Stimulated activated CD8-positive, alpha-beta memory T cell treated with anti-CD3 and anti-CD28 coated beads, Interleukin-7, amount 100 ng/mL, for 24 hours (primary cell): ENCODE results near the gene TSPAN1.
"Not testable (repeated sequence)": the region's sequence is repeated elsewhere in the genome, so short reads cannot be mapped to it uniquely, and the experiment has no call there.

ENCODE experiments used
- DNase-seq: peaks from one replicate; pipeline ENCODE4 v3.0.0-alpha.2; 2020; ENCODE audit warnings: low read depth

TSPAN1 gene

DNA sequence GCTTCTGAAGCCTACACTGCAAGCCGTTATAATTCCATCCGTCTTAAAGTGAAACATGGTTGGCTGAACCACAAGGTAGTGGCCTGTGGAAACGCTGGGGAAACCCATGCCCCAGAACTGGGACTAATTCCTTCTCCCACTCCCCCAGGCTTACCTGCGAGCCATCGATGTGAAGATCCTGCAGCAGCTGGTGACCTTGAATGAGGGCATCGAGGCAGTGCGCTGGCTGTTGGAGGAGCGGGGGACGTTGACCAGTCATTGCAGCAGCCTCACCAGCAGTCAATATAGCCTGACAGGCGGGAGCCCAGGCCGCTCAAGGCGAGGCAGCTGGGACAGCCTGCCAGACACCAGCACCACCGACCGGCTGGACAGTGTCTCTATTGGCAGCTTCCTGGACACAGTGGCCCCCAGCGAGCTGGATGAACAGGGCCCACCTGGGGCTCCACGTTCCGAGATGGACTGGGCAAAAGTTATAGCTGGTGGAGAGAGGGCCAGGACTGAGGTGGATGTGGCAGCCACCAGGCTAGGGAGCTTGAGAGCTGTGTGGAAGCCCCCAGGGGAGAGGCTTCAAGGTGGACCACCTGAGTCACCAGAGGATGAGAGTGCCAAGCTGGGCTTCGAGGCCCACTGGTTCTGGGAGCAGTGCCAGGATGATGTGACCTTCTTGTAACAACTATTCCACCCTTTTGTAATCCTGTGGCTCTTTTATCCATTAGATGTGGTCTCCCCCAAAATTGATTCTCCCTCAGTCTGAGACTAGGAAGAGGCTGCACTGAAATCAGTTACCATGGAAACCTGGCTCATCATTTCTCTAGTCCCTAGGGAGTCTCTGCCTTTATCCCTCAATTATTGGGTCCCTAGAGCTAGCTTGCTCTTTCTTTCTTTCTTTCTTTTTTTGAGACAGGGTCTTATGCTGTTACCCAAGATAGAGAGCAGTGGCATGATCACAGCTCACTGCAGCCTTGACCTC, 44.9 kb downstream of the TSPAN1 start:
- DNase-seq, result no peak

- DNase-seq, result no peak
Observed at GRCh38 chr1:46220808-46221207, 45.9 kb downstream of the TSPAN1 start.

- no peak for DNase-seq
Observed at GRCh38 chr1:46221749-46222148, 46.9 kb downstream of the TSPAN1 start.

- not testable (repeated sequence) for DNase-seq
Observed at GRCh38 chr1:46223055-46223454, 48.2 kb downstream of the TSPAN1 start.

GRCh38 chr1:46223472-46223943, 48.6 kb downstream of the TSPAN1 start:
- DNase-seq, result no peak

DNA sequence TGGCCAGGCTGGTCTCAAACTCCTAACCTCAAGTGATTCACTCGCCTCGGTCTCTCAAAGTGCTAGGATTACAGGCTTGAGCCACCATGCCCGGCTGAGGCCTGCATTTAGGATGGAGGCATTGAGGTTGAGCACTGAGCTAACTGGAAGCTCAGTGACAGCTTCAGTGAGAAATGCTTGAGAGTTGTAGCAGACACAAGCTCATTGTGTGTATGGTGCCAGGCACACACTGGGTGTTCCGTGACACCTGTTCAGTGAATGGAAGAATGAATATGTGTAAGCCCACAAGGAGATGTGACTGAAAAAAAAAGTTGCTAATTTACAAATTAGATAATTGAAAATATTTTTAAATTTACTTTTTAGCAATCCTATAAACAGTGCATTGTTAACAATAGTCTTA, 50.1 kb downstream of the TSPAN1 start:
- DNase-seq, result no peak

- DNase-seq, result not testable (repeated sequence)
Observed at GRCh38 chr1:46231231-46231630, 56.3 kb downstream of the TSPAN1 start.
